Transverse colon (tissue), 4 donors: ENCODE results near the gene PHLDB2.

Experiments
- POLR2AphosphoS5 ChIP-seq, 3 donors: sonication (generic); formaldehyde crosslinking; IDR thresholded peaks; one replicate each; pipeline ENCODE4 v1.6.1; 2016; ENCODE audit warnings: antibody characterized with exemption in 3 of 3
- TF ChIP-seq, protein P1 (sequence below), 5 experiments: fragments of 200-600 bp in 3 of 5; fragments of 450-650 bp in 2 of 5; sonication (generic) in 3 of 5; IDR thresholded peaks; 1 replicate in 2 of 5; 2 replicates in 3 of 5; pipeline ENCODE4 v1.5.1; 2016 to 2017; ENCODE audit warnings: antibody characterized with exemption in 5 of 5, inconsistent platforms in 3 of 5, mild to moderate bottlenecking in 2 of 5, moderate library complexity in 1 of 5

GRCh38 chr3:111952086-111952485 is 93.0 kb downstream of the PHLDB2 start:
- no peak for TF ChIP-seq POLR2AphosphoS5 (IDR thresholded peaks at IDR 0.05)
- TF ChIP-seq, protein P1, sequence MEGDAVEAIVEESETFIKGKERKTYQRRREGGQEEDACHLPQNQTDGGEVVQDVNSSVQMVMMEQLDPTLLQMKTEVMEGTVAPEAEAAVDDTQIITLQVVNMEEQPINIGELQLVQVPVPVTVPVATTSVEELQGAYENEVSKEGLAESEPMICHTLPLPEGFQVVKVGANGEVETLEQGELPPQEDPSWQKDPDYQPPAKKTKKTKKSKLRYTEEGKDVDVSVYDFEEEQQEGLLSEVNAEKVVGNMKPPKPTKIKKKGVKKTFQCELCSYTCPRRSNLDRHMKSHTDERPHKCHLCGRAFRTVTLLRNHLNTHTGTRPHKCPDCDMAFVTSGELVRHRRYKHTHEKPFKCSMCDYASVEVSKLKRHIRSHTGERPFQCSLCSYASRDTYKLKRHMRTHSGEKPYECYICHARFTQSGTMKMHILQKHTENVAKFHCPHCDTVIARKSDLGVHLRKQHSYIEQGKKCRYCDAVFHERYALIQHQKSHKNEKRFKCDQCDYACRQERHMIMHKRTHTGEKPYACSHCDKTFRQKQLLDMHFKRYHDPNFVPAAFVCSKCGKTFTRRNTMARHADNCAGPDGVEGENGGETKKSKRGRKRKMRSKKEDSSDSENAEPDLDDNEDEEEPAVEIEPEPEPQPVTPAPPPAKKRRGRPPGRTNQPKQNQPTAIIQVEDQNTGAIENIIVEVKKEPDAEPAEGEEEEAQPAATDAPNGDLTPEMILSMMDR (IDR thresholded peaks at IDR 0.05) = no peak
